Measurements from ENCODE around the gene SDR42E2. TPM values are rescaled to one million over a fixed set of nuclear protein-coding genes. Genes with fewer than 3 reads are reported as not detected.

The SDR42E2 gene
- total and polyA plus RNA-seq, 10 donors: 0.09 to 0.24 (median 0.14) TPM; not detected in 5

GRCh38 chr16:22222006-22222405, 59.7 kb downstream of the SDR42E2 start:
- whole genome bisulfite sequencing, 5 donors: 89 to 100% (median 96%) methylated on average over 2 of the region's 2 CpGs
- Histone ChIP-seq H3K27ac (no peak overlapping the region), H3K4me3 (no peak overlapping the region), H3K27me3 (replicated peaks in 1 of 7) (no peaks in the 10 kb centered on the region), H3K36me3 (peaks cover 0 to 26% (median 6%) of the 10 kb centered on the region in 6 donors), H3K4me1 (peaks cover 0 to 28% (median 14%) of the 10 kb centered on the region in 6 donors), H3K9me3 (no peaks in the 10 kb centered on the region)
- TF ChIP-seq CTCF (IDR thresholded peaks at IDR 0.05 in 8 of 11, conservative IDR thresholded peaks at IDR 0.05 in 3 of 11): no peak
- TF ChIP-seq POLR2AphosphoS5 (IDR thresholded peaks at IDR 0.05): no peak
- no peak for TF ChIP-seq POLR2A (IDR thresholded peaks at IDR 0.05)
- intact Hi-C loops (cut with DNase I; ENCODE audit: low total_unique reads): no loop called here
- no peak for DNase-seq

- intact Hi-C loops (cut with DNase I; ENCODE audit: low total_unique reads): no loop called here
- DNase-seq: no peak
- Histone ChIP-seq H3K9me3 (no peaks in the 10 kb centered on the region), H3K27me3 (replicated peaks in 1 of 7) (no peaks in the 10 kb centered on the region), H3K4me1 (peaks cover 0 to 20% (median 9%) of the 10 kb centered on the region in 6 donors), H3K4me3 (no peak overlapping the region), H3K27ac (no peak overlapping the region), H3K36me3 (peaks cover 0 to 36% (median 7%) of the 10 kb centered on the region in 6 donors)
- TF ChIP-seq POLR2A (IDR thresholded peaks at IDR 0.05): no peak
- no peak for TF ChIP-seq CTCF (IDR thresholded peaks at IDR 0.05 in 8 of 11, conservative IDR thresholded peaks at IDR 0.05 in 3 of 11)
- no peak for TF ChIP-seq POLR2AphosphoS5 (IDR thresholded peaks at IDR 0.05)
- 86 to 96% (median 93%) methylated on average over 1 of the region's 1 CpG for whole genome bisulfite sequencing, 5 donors
Observed at GRCh38 chr16:22222998-22223397, 60.7 kb downstream of the SDR42E2 start.

- Histone ChIP-seq H3K9me3 (no peaks in the 10 kb centered on the region), H3K36me3 (peaks cover 0 to 57% (median 19%) of the 10 kb centered on the region in 6 donors), H3K27me3 (replicated peaks in 1 of 7) (no peaks in the 10 kb centered on the region), H3K4me1 (peaks cover 0 to 14% (median 3%) of the 10 kb centered on the region in 6 donors), H3K27ac (no peak overlapping the region), H3K4me3 (no peak overlapping the region)
- no peak for DNase-seq
- no peak for TF ChIP-seq CTCF (IDR thresholded peaks at IDR 0.05 in 8 of 11, conservative IDR thresholded peaks at IDR 0.05 in 3 of 11)
- no peak for TF ChIP-seq POLR2AphosphoS5 (IDR thresholded peaks at IDR 0.05)
- TF ChIP-seq POLR2A (IDR thresholded peaks at IDR 0.05): no peak
- WGBS, 5 donors: 72 to 82% (median 79%) methylated on average over 7 of the region's 7 CpGs
- intact Hi-C loops (cut with DNase I; ENCODE audit: low total_unique reads): no loop called here
Observed at GRCh38 chr16:22225060-22225459, 62.8 kb downstream of the SDR42E2 start.

- peaks cover 0 to 86% (median 25%) of the 10 kb centered on the region in 6 donors for H3K36me3 ChIP-seq
- no peaks in the 10 kb centered on the region for H3K9me3 ChIP-seq
- H3K4me1 ChIP-seq: peaks cover 0 to 4% (median 0%) of the 10 kb centered on the region in 6 donors
- H3K27ac ChIP-seq: no peak overlapping the region
- no peaks in the 10 kb centered on the region for H3K27me3 ChIP-seq (replicated peaks in 1 of 7)
- intact Hi-C loops (cut with DNase I; ENCODE audit: low total_unique reads): no loop called here
- no peak overlapping the region for H3K4me3 ChIP-seq
- DNase-seq: no peak
- WGBS, 5 donors: 64 to 77% (median 74%) methylated on average over 7 of the region's 7 CpGs
- TF ChIP-seq POLR2A (IDR thresholded peaks at IDR 0.05) (no peak), POLR2AphosphoS5 (IDR thresholded peaks at IDR 0.05) (no peak), CTCF (IDR thresholded peaks at IDR 0.05 in 8 of 11, conservative IDR thresholded peaks at IDR 0.05 in 3 of 11) (no peak)
Observed at GRCh38 chr16:22229889-22230288, 67.6 kb downstream of the SDR42E2 start.

Measured in spleen (tissue), 11 donors.